Nephron progenitor cell (in vitro differentiated cells): ENCODE data around the gene ZFPM1.

Source experiments
- DNase-seq: peaks from one replicate; pipeline ENCODE4 v3.0.0; 2021
- H3K27ac Mint-ChIP-seq: 2 replicates; pipeline ENCODE4 v1.8.0; 2021; ENCODE audit warnings: mild to moderate bottlenecking, moderate library complexity, mixed read lengths
- H3K27me3 Mint-ChIP-seq: 2 replicates; pipeline ENCODE4 v1.8.0; 2021; ENCODE audit warnings: mild to moderate bottlenecking, low read depth, mixed read lengths; ENCODE audit not compliant: poor library complexity
- H3K36me3 Mint-ChIP-seq: 2 replicates; pipeline ENCODE4 v1.8.0; 2021; ENCODE audit warnings: low read depth, mixed read lengths
- H3K4me1 Mint-ChIP-seq: 2 replicates; pipeline ENCODE4 v1.8.0; 2021; ENCODE audit warnings: mixed read lengths
- H3K4me3 Mint-ChIP-seq: 2 replicates; pipeline ENCODE4 v1.8.0; 2021; ENCODE audit warnings: mild to moderate bottlenecking, moderate library complexity, mixed read lengths
- H3K9me3 Mint-ChIP-seq: 2 replicates; pipeline ENCODE4 v1.8.0; 2021; ENCODE audit warnings: mild to moderate bottlenecking, moderate library complexity, mixed read lengths
- TF ChIP-seq, protein P1 (sequence below): fragments of 200-600 bp; sonication (generic); IDR thresholded peaks from 2 replicates; pipeline ENCODE4 v1.5.0; 2021; ENCODE audit warnings: antibody characterized with exemption

The ZFPM1 gene

DNA sequence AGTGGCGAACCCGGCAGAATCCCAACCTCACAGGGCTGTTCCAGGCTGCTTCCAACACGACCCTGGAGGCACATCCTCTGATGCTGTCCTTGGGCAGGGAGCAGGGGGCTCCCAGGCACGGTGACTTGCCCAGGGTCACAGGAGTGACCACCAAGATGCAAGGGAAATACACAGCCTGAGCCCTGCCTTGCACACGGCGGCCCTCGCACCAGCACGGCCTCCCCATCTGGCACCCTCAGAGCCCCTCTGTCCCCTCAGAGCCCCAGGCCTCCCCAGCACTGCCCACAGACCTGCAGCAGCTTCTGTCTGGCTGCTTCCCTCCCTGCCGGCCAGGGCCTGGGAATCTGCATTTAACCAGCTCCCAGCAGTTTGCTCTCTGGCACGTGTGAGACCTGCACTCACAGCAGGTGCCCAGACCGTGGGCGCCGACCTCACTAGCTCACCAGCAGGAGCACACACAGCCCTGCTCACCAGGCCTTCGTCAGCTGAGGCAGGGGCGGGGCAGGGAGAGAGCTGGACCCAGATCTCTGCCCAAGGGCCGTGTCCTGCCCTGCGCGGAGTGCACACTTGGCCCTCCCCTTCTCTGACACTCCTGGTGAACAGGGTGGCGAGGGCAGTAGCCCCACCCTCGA is 87.4 kb downstream of the ZFPM1 start:
- Mint-ChIP-seq H3K9me3 (peaks cover 34% of the 10 kb centered on the region), H3K36me3 (peaks cover 11% of the 10 kb centered on the region), H3K4me1 (peaks cover 11% of the 10 kb centered on the region), H3K4me3 (no peak overlapping the region), H3K27me3 (peaks cover 60% of the 10 kb centered on the region), H3K27ac (no peak overlapping the region)
- TF ChIP-seq, protein P1, sequence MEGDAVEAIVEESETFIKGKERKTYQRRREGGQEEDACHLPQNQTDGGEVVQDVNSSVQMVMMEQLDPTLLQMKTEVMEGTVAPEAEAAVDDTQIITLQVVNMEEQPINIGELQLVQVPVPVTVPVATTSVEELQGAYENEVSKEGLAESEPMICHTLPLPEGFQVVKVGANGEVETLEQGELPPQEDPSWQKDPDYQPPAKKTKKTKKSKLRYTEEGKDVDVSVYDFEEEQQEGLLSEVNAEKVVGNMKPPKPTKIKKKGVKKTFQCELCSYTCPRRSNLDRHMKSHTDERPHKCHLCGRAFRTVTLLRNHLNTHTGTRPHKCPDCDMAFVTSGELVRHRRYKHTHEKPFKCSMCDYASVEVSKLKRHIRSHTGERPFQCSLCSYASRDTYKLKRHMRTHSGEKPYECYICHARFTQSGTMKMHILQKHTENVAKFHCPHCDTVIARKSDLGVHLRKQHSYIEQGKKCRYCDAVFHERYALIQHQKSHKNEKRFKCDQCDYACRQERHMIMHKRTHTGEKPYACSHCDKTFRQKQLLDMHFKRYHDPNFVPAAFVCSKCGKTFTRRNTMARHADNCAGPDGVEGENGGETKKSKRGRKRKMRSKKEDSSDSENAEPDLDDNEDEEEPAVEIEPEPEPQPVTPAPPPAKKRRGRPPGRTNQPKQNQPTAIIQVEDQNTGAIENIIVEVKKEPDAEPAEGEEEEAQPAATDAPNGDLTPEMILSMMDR = no peak
- DNase-seq = no peak

DNA sequence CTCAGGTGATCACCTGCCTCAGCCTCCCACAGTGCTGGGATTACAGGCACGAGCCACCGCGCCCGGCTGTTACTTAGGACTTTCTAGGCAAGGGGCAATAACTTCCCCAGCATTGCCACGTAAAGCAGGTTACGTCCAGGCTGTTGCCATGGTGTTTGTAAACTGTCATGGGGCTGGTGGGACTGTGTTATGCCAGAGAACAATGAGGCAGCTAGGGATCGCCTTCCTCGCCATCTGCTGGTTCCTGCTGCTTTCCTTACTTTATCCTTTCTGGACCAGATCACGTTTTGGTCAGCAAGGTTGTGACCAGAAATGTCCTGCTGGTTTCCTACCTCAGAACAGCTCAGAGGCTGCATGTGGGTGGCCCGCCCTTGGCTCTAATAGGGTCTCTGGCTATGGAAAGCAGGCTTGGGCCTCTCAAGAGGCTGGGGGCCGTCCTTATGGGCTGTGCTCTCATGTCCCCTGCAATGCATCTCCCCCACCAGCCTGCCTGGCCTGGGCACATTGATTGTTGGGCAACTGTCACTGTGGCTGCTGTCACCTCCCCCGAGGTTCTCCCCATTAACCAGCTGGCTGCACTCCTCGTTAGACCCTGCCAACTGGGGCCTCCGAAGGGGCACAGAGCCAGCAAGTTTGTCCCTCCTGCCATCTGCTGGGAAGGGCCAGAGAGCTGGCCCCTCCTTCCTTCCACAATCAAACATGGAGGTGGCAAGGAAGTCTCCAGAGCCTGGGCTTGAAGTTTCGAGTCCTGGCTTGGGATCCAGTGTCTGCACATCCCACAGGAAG is 88.9 kb downstream of the ZFPM1 start:
- Mint-ChIP-seq H3K4me1 (peaks cover 6% of the 10 kb centered on the region), H3K9me3 (peaks cover 43% of the 10 kb centered on the region), H3K4me3 (no peak overlapping the region), H3K27ac (no peak overlapping the region), H3K36me3 (peaks cover 7% of the 10 kb centered on the region), H3K27me3 (peaks cover 64% of the 10 kb centered on the region)
- TF ChIP-seq, protein P1 = no peak
- DNase-seq = no peak

DNA sequence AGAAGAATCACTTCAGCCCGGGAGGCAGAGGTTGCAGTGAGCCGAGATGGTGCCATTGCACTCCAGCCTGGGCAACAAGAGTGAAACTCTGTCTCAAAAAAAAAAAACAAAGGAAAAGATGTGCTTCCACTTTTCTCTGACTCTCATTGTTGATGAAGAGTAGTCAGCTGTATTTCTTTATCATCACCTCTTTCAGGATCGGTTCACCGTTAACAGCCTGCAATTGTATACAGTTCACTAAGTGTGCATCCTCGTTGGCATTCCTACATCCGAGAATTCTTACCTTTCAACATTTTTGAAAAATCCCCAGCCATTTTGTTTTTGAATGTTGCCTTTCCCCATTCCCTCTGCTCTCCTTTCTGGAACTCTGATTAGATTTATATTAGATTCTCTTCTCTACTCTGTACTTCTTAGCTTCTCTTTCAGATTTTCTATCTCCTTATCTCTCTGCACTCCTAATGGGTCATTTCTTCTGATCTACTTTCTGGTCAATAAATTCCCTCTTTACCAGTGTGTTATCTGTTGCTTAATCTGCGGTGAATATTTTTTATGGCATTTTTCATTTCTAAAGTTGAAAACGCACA is 90.2 kb downstream of the ZFPM1 start:
- Mint-ChIP-seq H3K4me3 (no peak overlapping the region), H3K36me3 (peaks cover 7% of the 10 kb centered on the region), H3K27ac (no peak overlapping the region), H3K9me3 (peaks cover 43% of the 10 kb centered on the region), H3K27me3 (peaks cover 64% of the 10 kb centered on the region), H3K4me1 (peaks cover 5% of the 10 kb centered on the region)
- DNase-seq = no peak
- TF ChIP-seq, protein P1 = no peak

DNA sequence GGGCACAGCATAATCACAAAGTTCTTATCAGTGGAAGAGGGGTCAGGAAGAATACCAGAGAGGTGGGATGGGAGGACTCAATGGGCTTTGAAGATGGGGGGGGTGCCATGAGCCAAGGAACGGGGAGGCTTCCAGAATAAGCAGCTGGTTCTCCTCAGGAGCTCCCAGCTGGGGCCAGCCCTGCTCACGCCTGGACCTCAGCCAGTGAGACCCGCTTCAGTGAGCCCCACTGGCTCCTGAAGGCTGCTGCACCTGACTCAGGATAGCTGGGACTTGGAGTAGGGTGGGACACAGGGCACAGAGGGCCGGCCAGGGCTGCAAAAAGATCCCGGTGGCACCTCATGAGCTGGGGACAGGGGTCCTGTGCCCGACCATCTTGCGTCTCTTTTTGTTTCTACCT is 92.7 kb downstream of the ZFPM1 start:
- H3K4me3 Mint-ChIP-seq = no peak overlapping the region
- H3K4me1 Mint-ChIP-seq = peaks cover 14% of the 10 kb centered on the region
- no peak for DNase-seq
- H3K36me3 Mint-ChIP-seq = peaks cover 7% of the 10 kb centered on the region
- TF ChIP-seq, protein P1 = no peak
- peaks cover 71% of the 10 kb centered on the region for H3K27me3 Mint-ChIP-seq
- no peak overlapping the region for H3K27ac Mint-ChIP-seq
- peaks cover 43% of the 10 kb centered on the region for H3K9me3 Mint-ChIP-seq

DNA sequence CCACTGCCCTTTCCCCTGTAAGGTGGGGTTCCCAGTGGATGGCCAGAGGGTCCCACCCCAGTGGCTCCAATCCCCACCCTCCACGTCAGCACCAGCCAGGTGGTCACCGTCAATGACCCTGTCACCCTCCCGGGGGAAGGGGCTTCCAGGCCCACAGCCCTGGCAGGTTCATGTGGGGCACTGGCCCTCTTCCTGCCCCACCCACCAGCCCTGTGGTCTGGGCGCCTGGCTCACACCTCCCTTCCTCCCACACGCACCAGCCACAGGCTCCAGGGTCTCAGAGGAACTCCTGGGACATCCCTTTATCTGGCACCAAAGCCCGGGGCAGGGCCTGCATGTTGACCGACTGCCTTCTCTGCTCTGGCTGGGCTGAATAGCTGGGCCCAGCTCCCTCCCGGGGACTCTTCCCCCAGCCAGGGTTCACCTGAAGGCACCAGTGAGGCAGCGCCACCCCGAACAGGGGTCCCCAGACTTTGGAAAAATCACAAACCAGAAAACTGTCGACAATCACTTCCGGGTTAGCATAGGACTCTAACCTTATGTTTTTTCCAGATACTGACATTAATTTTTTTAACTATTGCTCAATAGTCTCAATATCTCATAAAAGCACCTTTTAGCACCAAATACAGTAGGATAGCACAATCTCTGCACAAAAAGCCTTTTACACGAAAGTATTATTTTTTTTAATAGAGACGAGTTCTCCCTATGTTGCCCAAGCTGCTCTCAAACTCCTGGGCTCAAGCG is 95.2 kb downstream of the ZFPM1 start:
- Mint-ChIP-seq H3K27ac (no peak overlapping the region), H3K9me3 (peaks cover 27% of the 10 kb centered on the region), H3K27me3 (peaks cover 70% of the 10 kb centered on the region), H3K36me3 (peaks cover 5% of the 10 kb centered on the region), H3K4me1 (peaks cover 32% of the 10 kb centered on the region), H3K4me3 (no peak overlapping the region)
- no peak for DNase-seq
- TF ChIP-seq, protein P1 = no peak
